Hematopoietic multipotent progenitor cell treated with erythropoietin and hydrocortisone succinate and interleukin-3 and kit ligand, for 4 days (in vitro differentiated cells): ENCODE measurements around the gene PGRMC1.
"Not testable (repeated sequence)": the region's sequence is repeated elsewhere in the genome, so short reads cannot be mapped to it uniquely, and the experiment has no call there.

Experiments used
- DNase-seq: peaks from one replicate; pipeline ENCODE4 v3.0.0-alpha.2; 2015

The PGRMC1 gene

DNA sequence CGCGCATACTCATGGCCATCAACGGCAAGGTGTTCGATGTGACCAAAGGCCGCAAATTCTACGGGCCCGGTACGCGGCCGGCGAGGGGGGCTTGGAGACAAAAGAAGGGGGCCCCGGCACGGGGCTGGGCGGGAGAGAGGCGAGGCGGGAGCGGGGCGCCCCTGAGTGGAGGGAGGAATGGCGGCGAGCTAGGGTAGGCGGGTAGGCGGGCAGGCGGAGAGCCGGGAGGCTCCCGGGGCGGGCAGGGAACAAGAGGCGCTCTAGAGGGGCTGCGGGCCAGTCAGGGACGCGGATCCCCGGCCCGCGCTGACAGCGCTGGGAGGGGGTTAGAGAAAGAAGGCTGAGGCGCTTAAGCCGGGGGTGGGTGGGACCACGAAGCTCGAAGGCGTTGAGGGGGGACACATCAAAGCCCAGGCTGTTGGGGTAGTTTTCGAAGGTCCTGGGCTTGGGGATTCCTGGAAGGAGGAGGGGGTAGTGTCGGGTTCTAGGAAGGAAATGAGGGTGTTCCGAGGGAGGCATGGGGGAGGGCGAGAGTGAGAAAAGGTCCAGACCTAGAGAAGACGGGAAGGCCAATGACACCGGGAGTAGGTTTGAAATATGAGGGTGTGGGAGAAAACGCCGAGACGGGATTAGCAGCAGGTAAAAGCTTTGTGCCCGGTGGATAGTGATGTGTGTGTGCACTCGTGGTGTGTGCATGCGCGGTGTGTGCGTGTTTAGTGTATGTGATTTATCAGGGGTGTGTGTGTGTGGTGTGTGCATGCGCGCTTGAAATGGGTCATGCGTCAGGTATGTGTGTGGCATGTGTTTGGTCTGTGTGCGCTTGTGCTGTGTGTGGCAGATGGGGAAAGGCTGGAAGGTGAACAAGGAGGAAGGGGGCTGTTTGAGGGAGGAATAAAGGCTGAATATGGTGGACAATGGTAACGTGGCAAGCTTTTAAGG, 807 bp downstream of the PGRMC1 start:
- peak; percentile 40 for DNase-seq

DNA sequence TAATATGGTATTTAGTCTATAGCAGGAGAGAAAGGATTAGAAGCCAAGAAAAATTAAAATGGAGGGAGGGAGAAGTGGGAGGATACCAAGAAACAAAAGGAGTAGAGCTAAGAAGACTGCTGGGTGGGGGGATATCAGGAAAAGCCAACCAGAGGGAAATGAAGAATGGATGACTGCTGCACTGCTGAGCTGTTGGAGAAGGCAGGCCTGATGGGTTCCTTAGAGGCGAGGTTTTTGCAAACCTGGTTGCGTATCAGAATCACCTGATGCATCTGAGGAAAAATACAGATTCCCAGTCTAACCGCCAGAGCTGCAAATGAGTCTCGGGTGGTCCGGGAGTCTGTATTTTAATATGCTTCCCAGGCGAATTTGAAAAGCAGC, 1.5 kb downstream of the PGRMC1 start:
- no peak for DNase-seq

DNA sequence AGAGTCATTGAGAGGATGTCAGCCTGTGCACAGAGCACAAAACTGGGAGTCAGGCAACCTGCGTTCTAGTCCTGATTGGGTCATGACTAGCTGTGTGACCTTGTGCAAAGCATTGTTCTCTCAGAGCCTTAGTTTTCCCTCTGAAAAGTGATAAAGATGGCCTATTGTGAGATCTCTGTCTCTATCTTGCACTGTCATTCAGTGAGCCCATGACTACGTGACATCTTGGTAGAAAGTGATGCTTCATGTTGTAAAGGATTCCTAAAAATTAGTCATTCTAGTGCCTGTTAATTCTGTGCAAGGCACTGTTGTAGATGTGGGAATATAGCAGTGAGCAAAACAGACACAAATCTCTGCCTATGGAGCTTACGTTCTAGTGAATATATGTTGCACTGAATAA, 2.5 kb downstream of the PGRMC1 start:
- no peak for DNase-seq

DNA sequence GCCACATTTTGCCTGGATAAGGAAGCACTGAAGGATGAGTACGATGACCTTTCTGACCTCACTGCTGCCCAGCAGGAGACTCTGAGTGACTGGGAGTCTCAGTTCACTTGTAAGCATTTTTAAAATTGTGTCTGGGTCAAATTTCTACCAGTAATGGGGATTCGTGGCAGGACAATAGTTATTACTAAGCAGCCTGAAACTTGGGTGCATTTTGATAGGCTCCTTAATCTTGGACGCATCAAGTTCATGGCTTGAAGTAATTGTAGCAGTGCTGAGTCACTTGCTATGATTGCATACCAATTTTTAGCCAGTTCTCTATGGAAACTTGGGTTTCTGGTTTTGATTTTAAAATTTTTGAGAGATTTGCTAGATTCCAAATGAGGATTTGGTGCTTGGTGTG, 4.3 kb downstream of the PGRMC1 start:
- no peak for DNase-seq

DNA sequence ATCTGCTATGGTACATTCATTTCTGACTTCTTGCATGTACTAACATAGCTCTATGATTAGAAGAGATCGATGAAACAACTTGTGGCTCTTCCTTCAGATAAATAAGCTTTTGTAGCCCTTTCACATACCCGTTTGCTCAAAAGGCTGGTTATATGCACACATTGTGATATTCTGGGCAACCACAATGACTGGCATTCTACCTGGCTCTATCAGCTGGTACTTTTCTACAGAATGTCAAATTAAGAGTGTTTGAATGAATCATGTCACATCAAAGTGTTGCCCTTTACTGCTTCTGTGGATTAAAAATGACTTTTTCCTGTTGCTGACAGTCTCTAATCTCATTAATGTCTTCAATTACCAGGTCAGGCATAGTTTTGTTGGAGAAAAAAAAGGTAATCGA, 11.6 kb downstream of the PGRMC1 start:
- no peak for DNase-seq

DNA sequence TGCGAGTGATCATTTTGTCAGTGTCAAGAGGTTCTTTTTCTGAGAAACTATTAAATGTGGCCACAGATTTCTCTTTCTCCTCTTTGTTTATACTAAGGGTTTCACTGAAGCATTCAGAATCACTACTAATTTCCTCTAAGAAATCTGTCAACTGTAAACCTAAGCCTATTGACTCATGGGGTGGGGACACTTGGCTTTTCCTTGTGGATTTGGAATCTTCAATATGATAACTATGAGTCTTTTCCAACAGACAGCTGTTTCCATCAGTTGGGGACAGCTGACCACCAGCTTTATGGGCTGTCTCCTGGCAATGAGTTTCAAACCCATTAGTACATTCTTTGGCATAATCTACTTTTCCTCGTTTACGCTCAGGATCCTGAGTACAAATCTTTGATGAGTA, 13.8 kb downstream of the PGRMC1 start:
- no peak for DNase-seq

DNA sequence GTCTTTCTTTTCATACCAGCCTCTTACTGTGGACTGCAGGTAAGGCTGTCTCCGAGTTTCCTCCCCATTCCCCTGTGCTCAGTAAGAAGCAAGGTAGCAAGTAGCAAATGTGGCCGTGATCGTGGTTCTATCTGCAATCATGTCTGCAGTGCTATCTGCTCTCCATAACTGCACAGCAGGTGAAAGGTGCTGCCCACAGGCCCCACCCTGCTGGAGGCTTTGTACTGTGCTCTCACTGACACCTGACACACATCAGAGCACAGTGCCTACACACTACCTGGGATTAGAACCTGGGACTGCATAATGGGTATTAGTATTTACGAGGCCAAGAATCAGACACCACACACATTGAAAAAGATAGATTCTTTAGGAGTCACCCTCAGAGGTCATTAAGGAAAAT, 15.3 kb downstream of the PGRMC1 start:
- no peak for DNase-seq

DNA sequence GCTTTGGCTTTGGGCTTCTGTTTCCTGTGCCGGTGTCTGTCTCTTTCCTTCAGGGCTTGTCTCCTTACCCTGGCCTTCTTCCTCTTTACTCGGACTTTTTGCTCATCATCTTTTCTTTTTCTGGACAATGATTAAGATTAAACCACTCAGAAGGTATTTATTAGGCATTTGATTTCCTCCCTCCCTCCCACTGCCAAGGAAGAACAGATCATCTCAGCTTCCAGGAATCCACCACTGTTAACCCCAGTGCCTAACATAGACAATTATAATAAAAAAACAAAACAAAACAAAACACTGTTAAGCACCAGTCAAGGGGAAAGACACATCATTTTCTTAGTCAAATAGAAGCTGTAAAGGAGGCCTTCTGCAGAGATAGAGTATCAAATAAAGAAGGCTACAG, 16.6 kb downstream of the PGRMC1 start:
- no peak for DNase-seq

DNA sequence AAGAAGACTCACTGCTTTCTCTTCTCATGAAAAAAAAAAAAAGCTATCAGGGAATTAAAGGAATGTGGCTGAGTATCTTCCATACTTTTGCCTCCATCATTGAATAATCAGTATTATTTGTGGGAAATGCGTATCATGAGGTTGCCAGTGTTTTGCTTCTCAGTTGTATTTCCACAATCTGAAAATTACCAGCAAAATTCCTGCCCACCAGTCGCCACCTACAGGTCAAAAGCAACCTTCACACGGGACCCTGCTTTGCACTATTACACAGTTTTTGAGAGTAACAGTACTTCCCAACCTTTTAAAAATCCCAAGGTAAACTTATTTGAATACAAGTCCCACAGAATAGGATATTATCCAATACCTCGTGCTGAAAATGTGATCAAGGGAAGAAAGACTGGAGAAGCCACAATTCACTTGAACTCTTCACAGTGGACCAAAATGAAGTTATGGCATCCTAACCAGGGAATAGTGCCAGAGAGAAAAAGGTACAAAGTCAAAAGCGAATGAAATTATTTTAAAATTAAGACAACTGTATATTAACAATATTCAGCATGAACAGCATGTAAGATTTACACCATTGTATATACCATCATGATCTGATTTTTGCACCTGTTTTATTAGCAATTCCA, 30.4 kb downstream of the PGRMC1 start:
- DNase-seq, result peak; percentile 41

DNA sequence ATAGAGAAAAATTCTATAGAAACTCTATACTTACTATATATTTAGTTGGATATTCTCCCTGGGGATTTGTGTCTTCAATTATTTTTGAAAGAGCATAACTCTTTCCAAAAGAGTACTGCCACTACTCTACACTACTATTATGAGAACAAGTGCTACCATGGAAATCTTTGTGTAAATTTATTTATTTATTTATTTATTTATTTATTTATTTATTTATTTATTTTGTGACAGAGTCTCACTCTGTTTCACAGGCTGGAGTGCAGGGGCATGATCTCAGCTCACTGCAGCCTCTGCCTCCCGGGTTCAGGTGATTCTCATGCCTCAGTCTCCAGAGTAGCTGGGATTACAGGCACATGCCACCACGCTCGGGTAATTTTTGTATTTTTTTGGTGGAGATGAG, 31.0 kb downstream of the PGRMC1 start:
- DNase-seq, result not testable (repeated sequence)

GRCh38 chrX:119272882-119273419, 36.9 kb downstream of the PGRMC1 start:
- DNase-seq, result no peak

GRCh38 chrX:119273420-119274192, 37.5 kb downstream of the PGRMC1 start:
- DNase-seq, result peak; percentile 88

- DNase-seq, result not testable (repeated sequence)
These were observed 46.3 kb downstream of the PGRMC1 start for GRCh38 chrX:119282347-119282746.

DNA sequence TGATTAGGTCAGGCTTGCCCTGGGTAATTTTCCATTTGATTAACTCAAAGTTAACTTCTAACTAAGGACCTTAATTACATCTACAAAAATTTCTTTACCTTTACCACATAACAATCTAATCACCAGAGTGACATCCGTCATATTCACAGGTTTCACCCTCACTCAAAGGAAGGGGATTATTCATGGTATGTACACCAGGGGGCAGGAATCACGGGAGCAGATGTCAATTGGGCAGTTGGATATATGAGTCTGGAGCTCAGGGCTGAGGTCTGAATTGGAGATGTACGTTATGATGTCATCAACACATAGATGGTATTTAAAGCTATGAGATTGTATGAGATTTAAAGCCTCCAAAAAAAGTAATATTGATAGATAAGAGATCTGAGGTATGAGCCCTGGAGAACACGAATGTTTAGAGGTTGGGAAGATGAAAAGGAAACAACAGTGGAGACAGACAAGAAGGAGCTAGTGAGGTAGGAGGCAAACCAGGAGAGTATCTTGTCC, 52.9 kb downstream of the PGRMC1 start:
- DNase-seq, result peak; percentile 5

DNA sequence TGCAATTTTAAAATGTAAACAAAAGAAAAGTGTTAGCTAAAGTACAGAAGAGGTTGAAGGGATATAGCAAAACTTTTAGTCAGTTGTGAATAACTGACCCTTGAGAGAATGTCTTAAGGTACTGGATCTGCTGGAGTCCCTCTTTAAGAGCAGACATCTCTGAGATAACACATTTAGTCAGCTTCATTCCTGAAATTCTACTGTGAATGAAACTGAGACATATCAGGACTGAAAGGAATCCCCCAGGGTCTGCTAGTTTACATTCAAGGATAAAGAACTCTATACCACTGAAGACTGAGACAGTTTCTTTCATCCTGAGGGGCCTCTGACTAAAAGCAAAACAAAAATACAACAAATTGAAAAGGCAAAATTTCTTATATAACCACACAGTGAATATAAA, 54.4 kb downstream of the PGRMC1 start:
- no peak for DNase-seq

DNA sequence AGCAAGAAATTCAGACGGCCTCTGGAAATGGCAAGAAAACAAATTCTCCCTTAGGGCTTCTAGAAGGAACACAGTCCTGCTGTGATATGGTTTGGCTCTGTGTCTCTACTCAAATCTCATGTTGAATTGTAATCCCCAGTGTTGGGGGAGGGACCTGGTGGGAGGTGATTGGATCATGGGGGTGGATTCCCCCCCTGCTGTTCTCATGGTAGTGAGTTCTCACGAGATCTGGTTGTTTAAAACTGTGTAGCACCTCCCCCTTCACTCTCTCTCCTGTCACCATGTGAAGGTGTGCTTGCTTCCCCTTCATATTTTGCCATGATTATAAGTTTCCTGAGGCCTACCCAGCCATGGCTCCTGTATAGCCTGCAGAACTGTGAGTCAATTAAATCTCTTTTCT, 55.2 kb downstream of the PGRMC1 start:
- not testable (repeated sequence) for DNase-seq

GRCh38 chrX:119292445-119292844, 56.4 kb downstream of the PGRMC1 start:
- peak; percentile 31 for DNase-seq
